ENCODE results near the gene C1orf210.

Gene C1orf210

GRCh38 chr1:43235451-43236121 is 49.8 kb downstream of the C1orf210 start:
- peaks cover 12% of the 10 kb centered on the region for H3K27me3 Mint-ChIP-seq (ENCODE audit: low read depth)
- TF ChIP-seq CTCF (IDR thresholded peaks at IDR 0.05; ENCODE audit: unreplicated experiment in 3 of 3) = no peak
- H3K4me1 Mint-ChIP-seq = peaks cover 11% of the 10 kb centered on the region
- H3K4me3 Mint-ChIP-seq = no peak overlapping the region
- no peaks in the 10 kb centered on the region for H3K9me3 Mint-ChIP-seq
- H3K27ac Mint-ChIP-seq = no peak overlapping the region
- no peaks in the 10 kb centered on the region for H3K36me3 Mint-ChIP-seq (ENCODE audit: low read depth)

- H3K4me1 Mint-ChIP-seq = peaks cover 11% of the 10 kb centered on the region
- H3K27ac Mint-ChIP-seq = no peak overlapping the region
- H3K4me3 Mint-ChIP-seq = no peak overlapping the region
- H3K36me3 Mint-ChIP-seq (ENCODE audit: low read depth) = no peaks in the 10 kb centered on the region
- no peak for TF ChIP-seq CTCF (IDR thresholded peaks at IDR 0.05; ENCODE audit: unreplicated experiment in 3 of 3)
- H3K27me3 Mint-ChIP-seq (ENCODE audit: low read depth) = peaks cover 12% of the 10 kb centered on the region
- H3K9me3 Mint-ChIP-seq = no peaks in the 10 kb centered on the region
Measured at GRCh38 chr1:43235040-43235439, 50.3 kb downstream of the C1orf210 start.

- no peak for TF ChIP-seq CTCF (IDR thresholded peaks at IDR 0.05; ENCODE audit: unreplicated experiment in 3 of 3)
- H3K27ac Mint-ChIP-seq = no peak overlapping the region
- H3K36me3 Mint-ChIP-seq (ENCODE audit: low read depth) = no peaks in the 10 kb centered on the region
- peaks cover 12% of the 10 kb centered on the region for H3K27me3 Mint-ChIP-seq (ENCODE audit: low read depth)
- H3K4me3 Mint-ChIP-seq = no peak overlapping the region
- no peaks in the 10 kb centered on the region for H3K9me3 Mint-ChIP-seq
- peaks cover 11% of the 10 kb centered on the region for H3K4me1 Mint-ChIP-seq
Measured at GRCh38 chr1:43234267-43234666, 51.1 kb downstream of the C1orf210 start.

- no peaks in the 10 kb centered on the region for H3K36me3 Mint-ChIP-seq (ENCODE audit: low read depth)
- H3K4me1 Mint-ChIP-seq = peaks cover 11% of the 10 kb centered on the region
- no peak for TF ChIP-seq CTCF (IDR thresholded peaks at IDR 0.05; ENCODE audit: unreplicated experiment in 3 of 3)
- peaks cover 12% of the 10 kb centered on the region for H3K27me3 Mint-ChIP-seq (ENCODE audit: low read depth)
- H3K4me3 Mint-ChIP-seq = no peak overlapping the region
- no peak overlapping the region for H3K27ac Mint-ChIP-seq
- no peaks in the 10 kb centered on the region for H3K9me3 Mint-ChIP-seq
Measured at GRCh38 chr1:43233631-43234030, 51.8 kb downstream of the C1orf210 start.

GRCh38 chr1:43232482-43232881 is 52.9 kb downstream of the C1orf210 start:
- TF ChIP-seq CTCF (IDR thresholded peaks at IDR 0.05; ENCODE audit: unreplicated experiment in 3 of 3) = no peak
- Mint-ChIP-seq H3K27me3 (ENCODE audit: low read depth) (peaks cover 11% of the 10 kb centered on the region), H3K9me3 (no peaks in the 10 kb centered on the region), H3K36me3 (ENCODE audit: low read depth) (no peaks in the 10 kb centered on the region), H3K27ac (peak overlapping the region in 1 of 3 experiments; percentile 13), H3K4me3 (no peak overlapping the region), H3K4me1 (peaks cover 11% of the 10 kb centered on the region)

GRCh38 chr1:43232074-43232473 is 53.3 kb downstream of the C1orf210 start:
- Mint-ChIP-seq H3K27me3 (ENCODE audit: low read depth) (peaks cover 12% of the 10 kb centered on the region), H3K9me3 (no peaks in the 10 kb centered on the region), H3K27ac (peak overlapping the region in 1 of 3 experiments; percentile 13), H3K36me3 (ENCODE audit: low read depth) (no peaks in the 10 kb centered on the region), H3K4me1 (peaks cover 11% of the 10 kb centered on the region), H3K4me3 (no peak overlapping the region)
- TF ChIP-seq CTCF (IDR thresholded peaks at IDR 0.05; ENCODE audit: unreplicated experiment in 3 of 3) = no peak

Data from nephron (organoid).